Measurements from ENCODE around the gene DFFB.

The DFFB gene

DNA sequence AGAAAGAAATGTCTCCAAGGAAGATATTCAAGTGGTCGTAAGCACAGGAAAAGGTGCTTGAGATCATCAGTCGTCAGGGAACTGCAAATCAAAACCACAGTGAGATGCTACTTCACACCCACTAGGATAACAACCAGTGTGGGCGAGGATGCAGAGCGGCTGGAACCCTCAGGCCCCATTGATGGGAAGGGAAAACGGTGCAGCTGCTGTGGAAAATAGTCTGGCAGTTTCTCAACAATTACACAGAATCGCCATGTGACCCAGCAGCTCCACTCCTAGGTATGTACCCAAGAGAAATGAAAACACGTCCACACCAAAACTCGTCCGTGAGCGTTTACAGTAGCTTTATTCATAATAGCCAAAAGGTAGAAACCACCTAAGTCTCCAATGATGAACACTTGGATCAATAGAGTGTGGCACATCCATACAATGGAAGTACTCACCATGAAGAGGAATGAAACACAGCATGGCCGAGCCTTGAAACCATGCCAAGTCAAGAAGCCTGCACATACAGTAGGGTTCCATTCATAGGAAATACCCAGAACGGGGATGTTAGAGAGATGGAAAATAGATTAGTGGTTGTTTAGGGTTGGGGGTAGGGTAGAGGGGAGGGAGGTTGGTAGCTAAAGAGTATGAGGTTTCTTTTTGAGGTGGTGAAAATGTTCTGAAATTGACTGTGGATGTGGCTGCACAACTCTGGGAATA lies 6.1 kb downstream of the DFFB start:
- TF ChIP-seq, protein P1, sequence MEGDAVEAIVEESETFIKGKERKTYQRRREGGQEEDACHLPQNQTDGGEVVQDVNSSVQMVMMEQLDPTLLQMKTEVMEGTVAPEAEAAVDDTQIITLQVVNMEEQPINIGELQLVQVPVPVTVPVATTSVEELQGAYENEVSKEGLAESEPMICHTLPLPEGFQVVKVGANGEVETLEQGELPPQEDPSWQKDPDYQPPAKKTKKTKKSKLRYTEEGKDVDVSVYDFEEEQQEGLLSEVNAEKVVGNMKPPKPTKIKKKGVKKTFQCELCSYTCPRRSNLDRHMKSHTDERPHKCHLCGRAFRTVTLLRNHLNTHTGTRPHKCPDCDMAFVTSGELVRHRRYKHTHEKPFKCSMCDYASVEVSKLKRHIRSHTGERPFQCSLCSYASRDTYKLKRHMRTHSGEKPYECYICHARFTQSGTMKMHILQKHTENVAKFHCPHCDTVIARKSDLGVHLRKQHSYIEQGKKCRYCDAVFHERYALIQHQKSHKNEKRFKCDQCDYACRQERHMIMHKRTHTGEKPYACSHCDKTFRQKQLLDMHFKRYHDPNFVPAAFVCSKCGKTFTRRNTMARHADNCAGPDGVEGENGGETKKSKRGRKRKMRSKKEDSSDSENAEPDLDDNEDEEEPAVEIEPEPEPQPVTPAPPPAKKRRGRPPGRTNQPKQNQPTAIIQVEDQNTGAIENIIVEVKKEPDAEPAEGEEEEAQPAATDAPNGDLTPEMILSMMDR (conservative IDR thresholded peaks at IDR 0.05), result no peak
- H3K27ac ChIP-seq, result no peak overlapping the region

DNA sequence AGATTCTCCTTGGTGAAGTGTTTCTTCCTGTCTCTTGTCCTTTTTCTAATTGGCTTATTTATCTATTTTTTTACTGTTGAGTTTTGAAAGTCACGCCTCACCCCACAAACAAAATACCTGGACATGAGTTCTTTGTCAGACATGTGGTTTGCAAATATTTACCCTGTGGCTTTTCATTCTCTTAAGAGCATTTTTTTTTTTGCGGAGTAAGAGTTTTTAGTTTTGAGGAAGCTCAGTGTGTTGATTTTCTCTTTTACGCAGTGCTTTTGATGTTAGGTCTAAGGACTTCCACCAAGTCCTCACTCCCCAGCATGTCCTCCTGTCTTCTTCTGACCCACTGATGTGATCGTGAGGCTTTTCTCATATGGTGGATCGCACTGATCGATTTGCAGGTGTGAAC lies 7.6 kb downstream of the DFFB start:
- TF ChIP-seq, protein P1 (conservative IDR thresholded peaks at IDR 0.05), result no peak
- no peak overlapping the region for H3K27ac ChIP-seq

DNA sequence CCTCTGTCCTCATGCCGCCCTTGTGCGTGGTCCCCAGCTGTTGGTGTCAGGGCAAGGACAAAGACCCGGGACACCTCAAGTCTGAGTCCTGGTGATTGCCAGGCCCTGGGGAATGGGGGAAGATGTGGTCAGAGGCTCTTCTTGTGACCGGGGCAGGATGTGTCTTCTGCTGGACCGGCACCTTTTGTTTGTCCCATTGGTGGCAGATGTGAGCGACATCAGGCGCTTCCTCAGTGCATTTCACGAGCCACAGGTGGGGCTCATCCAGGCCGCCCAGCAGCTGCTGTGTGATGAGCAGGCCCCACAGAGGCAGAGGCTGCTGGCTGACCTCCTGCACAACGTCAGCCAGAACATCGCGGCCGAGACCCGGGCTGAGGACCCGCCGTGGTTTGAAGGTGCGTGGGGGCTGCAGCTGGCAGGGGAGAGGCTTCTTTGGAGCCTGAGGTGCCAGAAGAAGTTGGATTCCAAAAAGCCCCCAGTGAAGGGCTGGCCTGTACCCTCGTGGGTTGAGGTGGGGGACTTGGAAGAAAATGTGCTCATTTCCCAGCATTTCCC lies 8.4 kb downstream of the DFFB start:
- TF ChIP-seq, protein P1 (conservative IDR thresholded peaks at IDR 0.05), result no peak
- H3K27ac ChIP-seq, result no peak overlapping the region

DNA sequence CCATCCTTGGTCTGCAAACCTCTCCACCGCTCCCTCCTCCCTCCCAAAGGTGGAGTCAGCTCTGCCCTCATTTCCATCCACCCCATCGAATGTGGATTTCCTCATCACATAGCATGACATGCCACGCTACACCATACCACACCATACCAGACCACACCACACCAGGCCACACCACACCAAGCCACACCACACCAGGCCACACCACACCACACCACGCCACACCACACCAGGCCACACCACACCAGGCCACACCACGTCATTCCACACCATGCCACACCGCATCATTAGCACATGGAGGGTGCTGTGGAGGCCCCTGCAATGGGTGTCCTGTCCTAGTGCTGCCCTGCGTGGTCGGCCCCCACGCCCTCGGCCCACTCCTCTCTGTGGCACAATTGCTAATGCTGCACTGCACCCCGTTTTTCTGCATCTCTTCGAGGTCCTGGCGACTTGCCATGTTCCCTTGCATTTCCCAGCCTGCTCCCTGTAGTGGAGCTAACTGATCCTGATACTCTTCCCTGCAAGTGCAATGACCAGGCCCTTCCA lies 11.3 kb downstream of the DFFB start:
- TF ChIP-seq, protein P1 (conservative IDR thresholded peaks at IDR 0.05), result no peak
- no peak overlapping the region for H3K27ac ChIP-seq

DNA sequence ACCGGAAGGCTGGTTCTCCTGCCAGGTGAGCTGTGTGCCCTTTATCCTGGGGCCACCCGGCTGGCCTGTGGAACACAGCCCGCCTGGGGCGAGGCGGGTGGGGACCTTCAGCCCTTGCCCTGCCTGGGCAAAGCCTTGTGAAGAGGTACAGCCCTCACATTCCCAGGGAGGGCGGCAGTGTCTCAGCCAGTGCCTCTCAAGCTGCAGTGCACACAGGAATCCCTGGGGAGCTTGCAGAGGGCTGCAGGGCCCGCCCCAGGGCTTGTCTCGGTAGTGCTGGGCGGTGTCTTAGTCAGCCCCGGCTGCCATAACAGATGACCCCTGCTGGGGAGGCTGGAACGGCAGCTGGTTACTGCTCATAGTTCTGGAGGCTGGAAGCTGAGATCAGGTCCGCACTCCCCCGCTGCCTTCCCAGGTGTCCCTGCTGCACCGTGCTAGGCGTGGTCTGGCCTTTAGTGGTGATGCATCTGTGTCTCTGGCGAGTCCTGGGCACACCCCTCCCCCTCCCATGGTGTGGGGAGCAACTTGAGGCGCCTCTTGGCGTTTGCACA lies 12.6 kb downstream of the DFFB start:
- no peak overlapping the region for H3K27ac ChIP-seq
- TF ChIP-seq, protein P1 (conservative IDR thresholded peaks at IDR 0.05), result no peak

DNA sequence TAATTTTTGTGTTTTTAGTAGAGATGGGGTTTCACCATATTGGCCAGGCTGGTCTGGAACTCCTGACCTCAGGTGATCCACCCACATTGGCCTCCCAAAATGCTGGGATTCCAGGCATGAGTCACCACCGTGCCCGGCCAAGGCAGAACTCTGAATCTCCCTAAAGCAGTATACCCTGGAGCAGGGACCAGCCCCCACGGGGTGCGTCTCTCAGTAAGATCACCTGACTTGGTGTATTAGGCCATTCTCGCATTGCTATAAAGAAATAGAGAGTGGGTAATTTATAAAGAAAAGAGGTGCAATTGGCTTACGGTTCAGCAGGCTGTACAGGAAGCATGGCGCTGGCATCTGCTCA lies 14.2 kb downstream of the DFFB start:
- no peak overlapping the region for H3K27ac ChIP-seq
- TF ChIP-seq, protein P1 (conservative IDR thresholded peaks at IDR 0.05), result no peak

DNA sequence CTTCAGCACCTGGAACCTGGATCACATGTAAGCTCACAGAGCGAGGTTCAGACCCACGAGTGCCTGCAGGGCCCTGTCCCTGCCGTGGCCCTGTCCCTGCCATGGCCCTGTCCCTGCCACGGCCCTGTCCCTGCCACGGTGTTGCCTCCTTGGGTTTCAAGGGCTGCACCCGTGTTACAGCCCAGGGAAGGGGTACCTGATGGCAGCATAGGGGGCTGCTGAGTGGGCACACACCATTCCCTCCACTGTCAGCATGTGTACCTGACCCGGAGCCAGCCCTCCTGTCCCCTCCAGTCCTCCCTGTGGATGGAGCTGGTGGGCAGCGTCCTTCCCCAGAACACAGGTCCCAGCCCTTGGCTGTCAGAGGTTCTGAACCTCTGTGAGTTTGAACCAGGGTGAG lies 15.3 kb downstream of the DFFB start:
- no peak overlapping the region for H3K27ac ChIP-seq
- TF ChIP-seq, protein P1 (conservative IDR thresholded peaks at IDR 0.05), result no peak

Measured in VCaP (cell line).